HG03378 (cell line): ENCODE measurements around the gene EFEMP1.
"Not testable (repeated sequence)": the region's sequence is repeated elsewhere in the genome, so short reads cannot be mapped to it uniquely, and the experiment has no call there.

Experiments
- ATAC-seq: cut with Tn5 transposase; IDR thresholded peaks from one replicate; pipeline ENCODE4 v1.9.1; 2021; ENCODE audit warnings: mild to moderate bottlenecking, moderate library complexity; ENCODE audit not compliant: unreplicated experiment

The EFEMP1 gene

DNA sequence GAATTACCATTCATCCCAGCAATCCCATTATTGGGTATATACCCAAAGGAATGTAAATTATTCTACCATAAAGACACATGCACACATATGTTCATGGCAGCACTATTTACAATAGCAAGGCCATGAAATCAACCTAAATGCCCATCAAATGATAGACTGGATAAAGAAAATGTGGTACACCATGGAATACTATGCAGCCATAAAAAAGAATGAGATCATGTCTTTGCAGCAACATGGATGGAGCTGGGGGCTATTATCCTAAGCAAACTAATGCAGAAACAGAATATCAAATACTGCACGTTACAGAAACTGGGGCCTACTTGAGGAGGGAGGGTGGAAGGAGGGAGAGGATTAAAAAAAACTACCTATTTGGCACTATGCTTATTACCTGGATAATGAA, 85.5 kb downstream of the EFEMP1 start:
- not testable (repeated sequence) for ATAC-seq

DNA sequence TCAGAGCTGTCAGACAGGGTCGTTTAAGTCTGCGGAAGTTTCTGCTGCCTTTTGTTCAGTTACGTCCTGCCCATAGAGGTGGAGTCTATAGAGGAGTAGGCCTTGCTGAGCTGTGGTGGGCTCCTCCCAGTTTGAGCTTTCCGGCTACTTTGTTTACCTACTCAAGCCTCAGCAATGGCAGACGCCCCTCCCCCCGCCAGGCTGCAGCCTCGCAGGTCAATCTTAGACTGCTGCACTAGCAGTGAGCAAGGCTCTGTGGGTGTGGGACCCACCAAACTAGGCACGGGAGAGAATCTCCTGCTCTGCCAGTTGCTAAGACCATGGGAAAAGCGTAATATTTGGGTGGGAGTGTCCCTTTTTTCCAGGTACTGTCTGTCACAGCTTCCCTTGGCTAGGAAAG, 86.5 kb downstream of the EFEMP1 start:
- no peak for ATAC-seq

DNA sequence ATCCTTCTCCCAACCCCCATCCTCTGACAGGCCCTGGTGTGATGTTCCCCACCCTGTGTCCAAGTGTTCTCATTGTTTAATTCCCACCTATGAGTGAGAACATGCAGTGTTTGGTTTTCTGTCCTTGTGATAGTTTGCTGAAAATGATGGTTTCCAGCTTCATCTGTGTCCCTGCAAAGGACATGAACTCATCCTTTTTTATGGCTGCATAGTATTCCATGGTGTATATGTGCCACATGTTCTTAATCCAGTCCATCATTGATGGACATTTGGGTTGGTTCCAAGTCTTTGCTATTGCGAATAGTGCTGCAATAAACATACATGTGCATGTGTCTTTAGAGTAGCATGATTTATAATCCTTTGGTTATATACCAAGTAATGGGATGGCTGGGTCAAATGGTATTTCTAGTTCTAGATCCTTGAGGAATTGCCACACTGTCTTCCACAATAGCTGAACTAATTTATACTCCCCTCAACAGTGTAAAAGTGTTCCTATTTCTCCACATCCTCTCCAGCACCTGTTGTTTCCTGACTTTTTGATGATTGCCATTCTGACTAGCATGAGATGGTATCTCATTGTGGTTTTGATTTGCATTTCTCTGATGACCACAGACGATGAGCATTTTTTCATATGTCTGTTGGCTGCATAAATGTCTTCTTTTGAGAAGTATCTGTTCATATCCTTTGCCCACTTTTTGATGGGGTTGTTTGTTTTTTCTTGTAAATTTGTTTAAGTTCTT, 91.7 kb downstream of the EFEMP1 start:
- ATAC-seq = not testable (repeated sequence)

DNA sequence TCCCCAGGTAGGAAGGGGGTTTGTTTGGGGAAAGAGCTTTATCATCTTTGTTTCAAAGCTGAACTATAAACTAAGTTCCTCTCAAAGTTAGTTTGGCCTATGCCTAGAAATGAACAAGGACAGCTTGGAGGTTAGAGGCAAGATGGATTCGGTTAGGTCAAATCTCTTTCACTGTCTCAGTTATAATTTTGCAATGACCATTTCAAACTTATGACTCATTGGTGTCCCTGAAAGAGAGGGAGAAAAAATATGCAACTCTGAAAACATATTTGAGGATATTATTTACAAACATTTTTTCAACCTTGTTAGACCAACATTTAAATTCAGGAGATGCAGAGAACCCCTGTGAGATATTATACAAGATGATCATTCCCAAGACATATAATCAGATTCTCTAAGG, 95.7 kb downstream of the EFEMP1 start:
- ATAC-seq = no peak

DNA sequence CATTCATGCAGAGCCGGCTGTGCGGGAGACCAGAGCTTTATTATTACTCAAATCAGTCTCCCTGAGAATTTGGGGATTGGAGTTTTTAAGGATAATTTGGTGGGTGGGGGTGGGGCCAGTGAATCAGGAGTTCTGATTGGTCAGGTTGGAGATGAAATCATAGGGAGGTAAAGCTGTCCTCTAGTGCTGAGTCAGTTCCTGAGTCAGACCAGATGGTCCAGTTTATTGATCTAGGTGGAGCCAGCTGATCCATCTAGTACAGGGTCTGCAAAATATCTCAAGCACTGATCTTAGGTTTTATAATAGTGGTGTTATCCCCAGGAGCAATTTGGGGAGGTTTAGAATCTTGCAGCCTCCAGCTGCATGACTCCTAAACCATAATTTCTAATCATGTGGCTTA, 96.2 kb downstream of the EFEMP1 start:
- ATAC-seq = not testable (repeated sequence)

DNA sequence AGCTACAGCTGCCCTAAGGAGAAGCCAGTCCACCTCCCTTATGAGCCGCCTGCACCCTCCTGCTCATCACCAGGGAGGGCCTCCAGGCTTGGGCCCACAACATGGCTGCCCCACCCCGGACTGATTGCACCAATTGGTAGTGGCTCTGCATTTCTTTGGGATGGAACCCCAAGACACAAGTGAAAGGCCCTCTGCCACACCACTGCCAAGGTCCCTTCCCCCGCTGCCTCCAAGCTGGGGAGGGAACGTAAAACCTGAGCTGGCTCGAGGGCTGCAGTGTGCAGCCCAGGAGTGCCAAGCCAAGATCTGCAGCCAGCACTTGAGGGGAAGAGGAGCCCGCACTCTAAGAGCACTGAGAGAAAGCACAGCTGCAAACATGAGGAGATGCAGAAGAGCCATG, 97.3 kb downstream of the EFEMP1 start:
- ATAC-seq = no peak

GRCh38 chr2:55824551-55825096, 99.0 kb downstream of the EFEMP1 start:
- no peak for ATAC-seq
